ENCODE results near the gene TPK1.

The TPK1 gene

GRCh38 chr7:144835652-144836544 is at the start of gene TPK1:
TPK1 (minus strand) TSS chr7:144836053; CDS start chr7:144835602, 451 bp downstream.
- peak; percentile 88 for DNase-seq

GRCh38 chr7:144885478-144885877 is 49.6 kb upstream of the TPK1 start:
- DNase-seq = no peak

- no peak for DNase-seq
These were observed 49.0 kb upstream of the TPK1 start for GRCh38 chr7:144884896-144885295.

GRCh38 chr7:144873316-144873845 is 37.5 kb upstream of the TPK1 start:
- DNase-seq = no peak

GRCh38 chr7:144869082-144869481 is 33.2 kb upstream of the TPK1 start:
- DNase-seq = no peak

GRCh38 chr7:144866189-144866588 is 30.3 kb upstream of the TPK1 start:
- no peak for DNase-seq

- DNase-seq = no peak
These were observed 27.4 kb upstream of the TPK1 start for GRCh38 chr7:144863320-144863647.

- no peak for DNase-seq
These were observed 26.9 kb upstream of the TPK1 start for GRCh38 chr7:144862612-144863319.

- DNase-seq = no peak
These were observed 23.9 kb upstream of the TPK1 start for GRCh38 chr7:144859739-144860138.

- no peak for DNase-seq
These were observed 21.6 kb upstream of the TPK1 start for GRCh38 chr7:144857463-144857862.

- no peak for DNase-seq
These were observed 19.1 kb upstream of the TPK1 start for GRCh38 chr7:144854839-144855424.

- DNase-seq = no peak
These were observed 17.7 kb upstream of the TPK1 start for GRCh38 chr7:144853542-144853941.

- DNase-seq = no peak
These were observed 12.2 kb upstream of the TPK1 start for GRCh38 chr7:144848078-144848477.

GRCh38 chr7:144842377-144842851 is 6.6 kb upstream of the TPK1 start:
- DNase-seq = no peak

GRCh38 chr7:144836545-144836842 is 641 bp upstream of the TPK1 start:
- DNase-seq = no peak

GRCh38 chr7:144835155-144835611 is 670 bp downstream of the TPK1 start:
- peak; percentile 36 for DNase-seq

- DNase-seq = no peak
These were observed 1.2 kb downstream of the TPK1 start for GRCh38 chr7:144834641-144835144.

GRCh38 chr7:144830811-144831210 is 5.0 kb downstream of the TPK1 start:
- no peak for DNase-seq

GRCh38 chr7:144830024-144830785 is 5.6 kb downstream of the TPK1 start:
- DNase-seq = no peak

- no peak for DNase-seq
These were observed 8.2 kb downstream of the TPK1 start for GRCh38 chr7:144827621-144828020.

- no peak for DNase-seq
These were observed 9.6 kb downstream of the TPK1 start for GRCh38 chr7:144826208-144826607.

GRCh38 chr7:144824360-144824759 is 11.5 kb downstream of the TPK1 start:
- DNase-seq = no peak

GRCh38 chr7:144822223-144822622 is 13.6 kb downstream of the TPK1 start:
- no peak for DNase-seq
